ENCODE measurements around the gene CIC.
"Not testable (repeated sequence)": the region's sequence is repeated elsewhere in the genome, so short reads cannot be mapped to it uniquely, and the experiment has no call there.

The CIC gene

DNA sequence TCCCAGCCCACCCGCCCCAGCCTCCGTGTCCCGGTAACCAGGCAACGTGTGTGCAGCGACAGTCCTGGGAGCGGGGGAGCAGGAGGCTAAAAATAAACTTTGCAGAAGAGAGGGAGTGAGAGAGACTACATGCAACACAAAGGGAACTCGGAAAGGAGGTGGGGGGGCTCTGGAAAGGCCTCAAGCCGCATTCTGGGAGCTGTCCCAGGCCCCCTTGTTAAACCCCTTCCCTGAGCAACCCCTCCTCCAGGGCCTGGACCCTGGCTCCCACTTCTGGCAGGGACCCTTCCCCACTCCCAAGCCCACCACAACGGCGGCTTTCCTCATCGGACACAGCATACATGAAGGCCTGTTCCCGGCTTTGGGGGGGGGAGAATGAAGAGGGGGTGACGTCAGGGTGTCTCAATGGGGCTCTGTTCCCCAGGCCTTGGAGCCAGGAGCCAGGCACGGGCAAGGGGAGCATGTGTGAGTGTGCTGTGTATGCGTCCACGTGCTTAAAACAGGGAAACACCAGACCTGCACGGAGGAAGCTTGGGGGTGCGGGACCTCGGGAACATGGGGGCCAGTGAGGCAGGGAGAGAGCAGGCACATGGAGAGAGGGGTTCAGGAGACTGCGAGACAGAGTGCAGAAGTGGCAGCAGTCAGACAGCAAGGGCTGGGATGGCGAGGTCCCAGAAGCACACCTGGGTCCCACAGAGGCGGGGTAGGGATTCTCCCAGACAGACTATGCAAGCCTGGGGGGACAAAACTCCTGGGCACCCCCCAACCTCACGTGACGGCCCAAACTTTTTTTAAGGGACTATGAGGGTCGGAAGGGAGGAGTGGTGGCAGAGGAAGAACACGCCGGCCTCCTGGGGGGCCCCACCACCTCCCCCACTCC, 16.4 kb upstream of the CIC start:
- DNase-seq = peak; percentile 68 to 94 (median 85)
- intact Hi-C loops (cut with DNase I) = loop anchor here (2.0 kb wide), 1 partner anchor 28 kb away; no protein-coding TSS in a partner anchor

DNA sequence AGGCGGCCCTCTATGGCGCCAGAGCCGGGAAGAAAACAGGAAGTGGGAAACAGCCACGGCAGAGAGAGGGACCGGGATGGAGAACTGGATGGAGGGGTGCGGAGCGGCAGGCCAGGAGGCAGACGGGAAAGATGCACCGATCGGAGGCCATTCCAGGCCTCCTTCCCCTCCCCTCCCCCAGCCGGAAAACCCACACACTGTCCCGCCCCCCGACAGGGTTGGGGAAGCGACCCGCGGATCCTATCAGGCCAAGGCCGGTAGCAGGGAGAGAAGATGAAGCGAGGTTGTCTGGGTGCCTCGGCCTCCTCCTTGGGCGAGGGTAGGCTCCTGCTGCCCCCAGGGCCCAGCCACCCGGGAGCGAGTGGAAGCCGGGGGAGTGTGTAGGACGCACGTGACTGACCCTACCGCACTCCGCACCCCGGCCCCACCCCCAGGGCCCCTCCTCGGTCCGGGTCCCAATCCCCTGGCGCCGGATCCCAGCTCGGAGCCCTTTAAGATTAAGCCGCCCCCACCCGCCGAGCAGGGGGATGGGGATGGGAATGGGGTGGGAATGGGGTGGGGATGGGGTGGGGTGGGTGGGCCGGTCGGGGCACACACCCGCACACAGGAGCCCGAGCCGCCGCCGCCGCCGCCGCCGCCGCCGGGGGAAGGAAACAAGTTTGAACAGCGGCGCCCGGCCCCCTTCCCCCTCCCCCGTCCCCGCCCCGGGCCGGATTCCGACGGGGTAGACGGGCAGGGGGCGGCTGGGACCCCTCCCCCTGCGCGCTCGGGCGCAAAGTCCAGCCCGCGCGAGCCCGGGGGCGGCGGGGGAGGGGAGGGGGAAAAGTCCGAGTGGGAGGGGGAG, 15.6 kb upstream of the CIC start:
- peak in 36 of 42 donors; percentile 32 to 84 (median 62) for DNase-seq
- intact Hi-C loops (cut with DNase I) = loop anchor here (2.0 kb wide), 1 partner anchor 27 kb away; no protein-coding TSS in a partner anchor

DNA sequence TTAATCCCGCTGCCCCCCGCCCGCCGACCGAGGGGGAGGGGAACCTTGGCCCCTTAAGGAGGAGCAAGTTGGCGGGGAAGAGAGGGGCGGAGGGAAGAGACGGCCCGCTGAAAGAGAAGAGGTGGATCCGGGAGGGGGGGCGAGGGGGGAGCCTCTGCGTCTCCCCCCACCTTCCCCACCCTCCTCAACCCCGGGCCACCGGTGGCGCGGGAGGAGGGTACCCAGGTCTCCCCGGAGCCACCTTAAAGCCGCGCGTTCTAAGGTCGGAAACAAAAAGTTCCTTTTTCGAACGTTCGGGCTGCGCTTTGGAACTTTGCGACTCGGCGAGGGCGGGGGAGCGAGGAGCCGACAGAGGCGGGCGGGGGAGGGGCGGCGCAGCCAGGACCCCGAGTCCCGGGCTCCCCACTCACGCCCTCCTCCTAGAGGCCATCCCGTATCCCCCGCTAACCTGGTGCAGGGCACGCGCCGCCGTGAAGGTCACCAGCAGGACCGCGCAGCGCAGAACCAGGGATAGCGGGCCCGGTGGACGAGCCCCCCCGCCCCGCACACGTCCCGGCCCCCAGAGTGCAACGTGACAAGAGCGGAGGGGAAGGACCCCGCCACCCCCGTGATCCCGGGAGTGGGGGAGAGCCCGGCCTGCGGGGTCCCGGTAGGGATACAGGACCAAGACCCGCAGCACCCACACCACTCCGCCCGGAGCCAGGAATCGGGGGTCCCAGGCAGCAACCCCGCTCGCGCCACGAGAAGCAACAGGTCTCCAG, 14.8 kb upstream of the CIC start:
- intact Hi-C loops (cut with DNase I) = no loop called here
- DNase-seq = peak; percentile 71 to 94 (median 86)

DNA sequence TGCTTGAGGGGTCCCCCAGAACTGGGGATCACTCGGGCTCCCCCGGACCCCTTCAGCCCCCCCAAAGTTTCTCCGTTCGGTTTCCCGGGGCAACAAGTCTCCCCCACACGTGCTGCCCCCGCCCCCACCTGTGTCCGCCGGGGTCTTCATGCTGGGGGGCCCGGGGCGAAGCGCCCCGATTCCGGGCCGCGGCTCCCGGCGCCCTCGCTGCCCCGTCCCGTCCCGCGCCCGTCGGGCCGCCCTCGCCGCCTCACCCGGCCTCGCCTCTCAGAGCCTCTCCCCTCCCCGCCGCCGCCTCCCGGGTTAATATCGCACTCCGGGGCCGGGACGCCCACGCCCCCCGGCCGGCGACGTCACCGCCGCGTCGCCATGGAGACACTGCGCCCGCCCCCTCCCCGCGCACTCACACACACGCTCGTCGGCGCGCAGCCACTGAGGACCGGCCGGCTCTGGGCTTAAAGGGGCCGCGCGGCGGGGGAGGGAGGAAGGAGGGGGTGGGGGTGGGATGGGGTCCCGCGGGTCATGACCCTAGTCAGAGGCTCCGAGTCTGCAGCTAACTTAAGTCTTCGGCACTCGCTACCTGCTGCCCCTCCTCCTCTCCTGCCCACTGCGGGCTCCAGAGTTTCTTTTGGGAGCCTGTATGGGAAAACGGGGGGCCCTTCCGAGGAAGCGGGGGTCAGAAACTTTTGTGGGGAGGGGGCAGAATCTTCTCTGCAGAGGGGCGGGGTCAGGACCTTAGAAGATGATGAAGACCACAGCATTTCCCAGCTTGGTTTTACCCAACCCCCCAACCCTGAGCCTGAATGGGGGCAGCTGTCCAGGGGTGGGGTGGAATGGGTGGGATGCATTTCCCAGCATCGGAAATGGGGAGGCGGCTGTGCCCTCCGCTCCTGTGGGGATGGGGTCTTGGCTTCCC, 13.9 kb upstream of the CIC start, which contains the start of gene ERF:
ERF (minus strand) TSS at position 279 of the 916 bp plus-strand sequence; CDS start at position 150, 129 bp downstream.
- peak; percentile 89 to 98 (median 96) for DNase-seq
- intact Hi-C loops (cut with DNase I) = no loop called here

DNA sequence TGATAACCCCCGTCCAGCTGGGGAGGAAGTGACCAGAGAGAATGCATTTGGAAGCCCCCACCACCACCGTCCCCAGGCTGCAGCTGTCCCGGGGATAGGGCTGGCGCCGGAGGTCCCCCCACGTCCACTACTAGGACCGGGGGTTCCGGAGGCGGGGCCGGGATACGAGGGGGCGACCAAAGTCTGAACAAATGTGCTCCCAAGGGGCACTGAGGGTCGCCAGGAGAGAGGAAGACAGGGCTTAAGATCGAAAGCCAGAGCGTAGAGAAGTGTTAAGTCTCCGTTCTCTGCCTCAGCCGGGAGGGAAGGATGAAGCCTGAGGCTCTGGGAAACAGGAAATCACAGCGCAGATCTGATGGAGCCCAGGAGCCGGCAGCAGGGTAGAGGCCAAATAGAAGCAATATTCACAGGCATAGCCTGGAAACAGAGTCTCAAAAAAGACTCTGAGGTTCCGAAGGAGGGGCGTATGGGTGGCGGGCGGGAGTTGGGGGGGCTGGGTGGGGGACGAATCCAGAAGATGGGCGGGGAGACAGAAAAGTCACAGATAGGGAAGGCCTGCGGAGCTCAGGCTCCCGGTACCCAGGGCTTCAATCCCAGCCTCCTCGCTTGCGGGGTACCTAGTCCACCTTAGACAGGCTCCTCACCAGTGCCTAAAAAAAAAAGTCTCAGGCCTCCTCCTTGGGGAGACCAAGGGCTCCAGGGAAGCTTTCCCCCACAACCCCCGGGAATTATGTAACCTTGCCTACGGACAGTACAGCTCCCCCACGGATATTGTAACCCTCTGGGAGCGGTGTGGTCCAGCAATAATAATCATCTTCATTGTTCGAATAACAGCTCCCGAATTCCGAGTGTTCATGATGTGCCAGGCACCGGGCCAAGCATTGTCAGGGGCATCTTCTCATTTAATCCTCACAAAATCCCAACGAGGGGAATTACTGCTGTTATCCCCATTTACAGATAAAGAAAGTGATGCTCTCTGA, 13.0 kb upstream of the CIC start:
- intact Hi-C loops (cut with DNase I) = no loop called here
- DNase-seq = peak in 39 of 42 donors; percentile 35 to 86 (median 63)

DNA sequence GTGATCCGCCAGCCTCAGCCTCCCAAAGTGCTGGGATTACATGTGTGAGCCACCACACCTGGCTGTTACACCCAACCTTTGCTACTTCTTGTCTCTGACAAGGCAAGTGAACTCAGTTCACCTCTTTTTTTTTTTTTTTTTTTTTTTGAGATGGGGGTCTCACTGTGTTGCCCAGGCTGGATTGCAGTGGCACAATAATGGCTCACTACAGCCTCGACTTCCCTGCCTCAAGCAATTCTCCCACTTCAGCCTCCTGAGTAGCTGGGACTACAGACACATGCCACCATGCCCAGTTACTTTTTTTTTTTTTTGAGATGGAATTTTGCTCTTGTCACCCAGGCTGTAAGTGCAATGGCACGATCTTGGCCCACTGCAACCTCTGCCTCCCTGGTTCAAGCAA, 11.2 kb upstream of the CIC start:
- DNase-seq = not testable (repeated sequence)

DNA sequence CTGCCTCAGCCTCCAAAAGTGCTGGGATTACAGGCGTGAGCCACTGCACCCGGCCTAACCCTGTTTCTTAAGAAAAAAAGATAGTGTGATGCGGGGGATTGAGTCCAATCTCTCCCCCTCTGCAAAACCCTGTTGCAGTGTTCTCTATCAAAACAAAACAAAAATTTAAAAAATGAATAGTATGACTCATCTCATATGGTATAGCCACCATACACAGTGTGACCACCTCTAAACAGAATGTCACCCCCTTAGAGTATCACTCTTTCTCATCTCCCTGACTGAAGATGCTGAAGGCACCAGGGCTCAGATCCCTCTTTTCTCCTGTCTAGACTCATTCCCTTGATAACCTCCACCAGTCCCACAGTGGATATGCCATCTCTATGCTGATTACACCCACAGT, 7.3 kb upstream of the CIC start:
- DNase-seq = no peak
- intact Hi-C loops (cut with DNase I) = no loop called here

More for the DNA sequence above, 11.2 kb upstream of the CIC start:
- intact Hi-C loops (cut with DNase I) = not testable (repeated sequence)

DNA sequence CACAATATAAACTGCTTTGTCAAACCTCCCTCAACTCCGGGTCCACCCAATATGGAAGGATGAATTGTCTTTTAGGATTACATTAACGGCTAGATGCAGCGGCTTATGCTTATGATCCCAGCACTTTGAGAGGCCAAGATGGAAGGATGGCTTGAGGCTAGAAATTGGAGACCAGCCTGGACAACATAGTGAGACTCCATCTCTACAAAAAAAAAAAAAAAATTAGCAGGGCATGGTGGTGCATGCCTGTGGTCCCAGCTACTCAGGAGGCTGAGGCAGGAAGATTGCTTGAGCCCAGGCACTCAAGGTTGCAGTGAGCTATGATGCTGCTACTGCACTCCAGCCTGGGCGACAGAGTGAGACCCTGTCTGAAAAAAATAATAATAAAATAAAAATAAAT, 2.9 kb upstream of the CIC start:
- intact Hi-C loops (cut with DNase I); DNase-seq: not testable (repeated sequence)

DNA sequence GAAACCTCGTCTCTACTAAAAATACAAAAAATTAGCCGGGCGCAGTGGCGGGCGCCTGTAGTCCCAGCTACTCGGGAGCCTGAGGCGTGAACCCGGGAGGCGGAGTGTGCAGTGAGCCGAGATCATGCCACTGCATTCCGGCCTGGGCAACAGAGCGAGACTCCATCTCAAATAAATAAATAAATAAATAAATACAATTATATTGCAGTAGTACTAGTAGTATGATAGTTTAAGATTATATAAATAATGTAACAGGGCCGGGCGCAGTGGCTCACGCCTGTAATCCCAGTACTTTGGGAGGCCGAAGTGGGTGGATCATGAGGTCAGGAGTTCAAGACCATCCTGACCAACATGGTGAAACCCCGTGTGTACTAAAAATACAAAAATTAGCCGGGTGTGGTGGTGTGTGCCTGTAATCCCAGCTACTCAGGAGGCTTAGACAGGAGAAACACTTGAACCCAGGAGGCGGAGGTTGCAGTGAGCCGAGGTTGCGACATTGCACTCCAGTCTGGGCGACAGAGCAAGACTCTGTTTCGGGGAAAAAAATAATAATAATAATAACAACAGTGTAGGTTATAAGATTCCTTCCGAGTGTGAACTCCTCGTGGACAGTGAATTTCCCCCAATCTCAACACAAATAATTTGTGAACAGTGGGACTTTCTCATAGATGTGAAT, 2.0 kb upstream of the CIC start:
- intact Hi-C loops (cut with DNase I); DNase-seq: not testable (repeated sequence)

DNA sequence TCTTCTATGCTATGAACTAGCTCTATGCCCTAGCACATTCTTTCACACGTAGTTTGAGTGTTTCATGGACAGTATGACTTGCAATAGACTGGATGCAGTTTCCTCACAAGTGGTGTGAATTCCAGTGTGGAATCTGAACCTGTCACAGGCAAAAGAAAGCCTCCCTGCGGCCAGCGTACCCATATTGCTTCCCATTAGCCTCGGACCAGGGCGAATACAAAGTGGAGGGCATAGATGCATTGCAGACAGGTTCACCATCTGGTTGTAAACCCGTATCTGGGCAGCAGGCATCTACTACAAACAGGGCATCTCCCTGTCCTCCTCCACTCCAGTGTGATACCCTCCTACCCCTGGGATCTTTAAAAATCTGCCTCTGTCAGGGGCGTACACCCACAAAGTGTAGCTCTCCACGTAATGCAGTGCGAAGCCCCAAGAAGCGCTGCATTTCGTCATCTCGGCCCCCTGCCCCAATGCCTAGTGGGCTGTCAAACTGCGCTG, 1.4 kb upstream of the CIC start:
- intact Hi-C loops (cut with DNase I) = no loop called here
- DNase-seq = peak in 2 of 42 donors; percentile 11 to 48

DNA sequence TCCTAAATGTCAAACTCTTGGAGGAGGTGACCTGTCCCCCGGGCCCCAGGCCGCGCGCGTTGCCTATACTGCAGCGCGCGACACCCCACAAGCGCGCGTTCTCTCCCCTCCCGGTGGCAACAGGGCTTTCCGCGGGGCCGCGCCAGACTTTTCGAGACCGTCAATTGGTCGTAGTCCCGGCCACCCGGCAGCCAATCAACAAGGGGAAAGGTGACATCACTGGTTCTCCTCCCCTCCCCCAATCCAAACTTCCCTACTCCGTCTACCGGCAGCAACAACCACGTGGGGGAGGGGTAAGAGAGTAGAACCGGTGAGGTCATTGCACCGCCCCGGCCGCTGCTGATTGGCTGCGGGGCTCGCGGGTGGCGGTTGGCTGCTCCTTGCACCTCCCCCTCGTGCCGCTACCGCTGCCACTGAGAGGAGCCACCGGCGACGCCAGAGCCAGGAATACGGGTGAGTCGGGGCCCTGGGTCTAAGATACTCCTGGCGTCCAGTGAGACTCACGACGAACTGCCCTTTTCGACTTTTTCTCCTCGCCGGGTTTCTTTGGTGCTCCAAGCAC, 829 bp upstream of the CIC start:
- peak; percentile 97 to 100 (median 99) for DNase-seq
- intact Hi-C loops (cut with DNase I) = no loop called here

DNA sequence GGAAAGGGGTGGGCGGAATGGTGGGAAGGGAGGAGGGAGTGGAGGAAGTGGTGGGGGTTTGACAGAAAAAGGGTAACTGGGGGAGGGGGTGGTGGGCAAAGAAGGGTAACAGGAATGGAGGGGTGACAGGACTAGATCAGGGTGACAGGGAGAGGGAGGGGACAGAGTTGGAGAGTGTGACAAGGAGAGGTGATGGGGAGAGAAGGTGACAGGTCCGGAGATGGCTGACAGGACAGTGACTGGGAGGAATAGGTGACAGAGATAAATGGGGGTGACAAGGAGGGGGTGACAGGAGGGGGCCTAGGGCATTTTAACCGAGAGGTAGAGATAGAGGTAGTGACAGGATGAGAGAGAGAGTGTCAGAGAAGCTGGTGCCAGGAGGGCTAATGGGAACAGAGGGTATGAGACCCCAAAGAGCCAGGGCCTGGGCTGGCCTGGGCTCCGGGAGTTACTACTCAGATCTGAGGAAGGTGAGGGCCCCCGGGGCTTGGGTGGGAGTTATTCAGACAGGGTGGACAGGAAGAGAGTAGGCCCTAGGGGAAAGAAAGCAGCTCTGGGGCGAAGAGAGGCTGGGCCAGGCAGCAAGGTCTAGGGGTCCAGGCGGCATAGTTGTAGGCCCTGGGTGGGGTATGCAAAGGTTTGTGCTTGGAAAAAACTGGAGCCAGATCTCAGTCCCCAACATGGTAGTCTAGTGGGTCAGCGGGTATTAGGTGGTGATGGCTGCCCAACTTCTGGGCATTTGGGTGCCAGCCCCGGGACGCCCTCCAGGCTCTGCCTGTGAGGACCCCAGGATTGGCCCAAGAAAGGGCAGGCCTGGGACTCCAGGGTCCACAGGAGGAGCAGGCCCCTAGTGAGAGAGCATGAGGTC, 660 bp downstream of the CIC start:
- intact Hi-C loops (cut with DNase I) = no loop called here
- peak in 2 of 42 donors; percentile 21 to 24 for DNase-seq

DNA sequence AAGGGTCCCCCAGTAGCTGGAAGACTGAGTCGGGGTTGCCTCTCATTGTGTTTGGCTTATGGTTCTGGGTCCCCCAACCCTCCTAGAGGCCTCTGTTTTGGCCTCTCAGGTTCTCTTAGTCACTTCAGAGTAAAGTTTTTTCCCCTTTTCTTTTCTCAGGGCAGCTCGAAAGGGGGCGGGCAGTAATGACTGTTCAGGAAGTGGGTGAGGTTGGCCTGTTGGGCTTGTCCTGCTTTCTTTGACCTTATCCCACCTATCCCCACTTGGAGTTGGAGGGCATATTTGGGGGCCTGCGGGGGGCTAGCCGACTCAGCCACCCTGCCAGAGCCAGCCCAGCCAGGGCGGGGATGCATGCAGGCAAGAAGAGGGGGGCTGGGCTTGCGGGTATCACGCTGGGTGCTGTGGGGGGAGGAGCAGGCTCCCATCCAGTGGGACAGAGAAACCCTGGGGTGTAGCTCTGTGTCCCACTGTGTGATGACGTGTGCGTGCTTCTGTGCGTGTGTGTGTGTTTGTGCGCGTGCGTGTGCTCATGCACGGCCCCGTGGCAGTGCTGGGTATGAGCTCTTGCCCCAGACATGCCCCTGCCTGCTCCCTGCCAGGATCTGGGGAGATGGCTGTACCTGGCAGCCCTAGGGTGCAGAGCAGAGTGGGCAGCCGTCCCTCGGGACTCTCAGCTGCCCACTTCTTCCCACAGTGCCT, 1.4 kb downstream of the CIC start:
- DNase-seq = peak in 41 of 42 donors; percentile 32 to 84 (median 69)
- intact Hi-C loops (cut with DNase I) = no loop called here

DNA sequence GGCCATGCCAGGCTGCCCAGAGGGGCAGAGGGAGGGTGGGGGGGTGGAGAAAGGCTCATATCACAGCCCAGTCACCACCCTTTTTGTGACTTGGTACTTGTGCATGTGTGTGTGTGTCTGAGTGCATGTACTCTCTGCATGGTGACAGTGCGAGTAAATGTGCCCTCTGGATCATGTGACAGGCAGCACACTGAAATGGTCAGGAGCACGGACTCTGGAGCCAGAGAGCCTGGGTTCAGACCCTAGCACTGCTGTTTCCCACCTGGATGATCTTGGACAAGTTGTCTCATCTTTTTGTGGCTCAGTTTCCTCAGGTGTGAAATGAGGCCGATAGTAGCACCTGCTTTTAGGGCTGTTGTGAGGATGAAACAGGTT, 2.0 kb downstream of the CIC start:
- intact Hi-C loops (cut with DNase I) = no loop called here

More for the DNA sequence above, 2.0 kb downstream of the CIC start:
- DNase-seq = peak in 1 of 42 donors; percentile 12

Measured in head of caudate nucleus (tissue), 42 donors.